GM19035 (cell line): ENCODE results near the gene ADRA1B.

Source experiments
- ATAC-seq: cut with Tn5 transposase; IDR thresholded peaks from one replicate; pipeline ENCODE4 v1.9.1; 2021; ENCODE audit not compliant: unreplicated experiment

ADRA1B gene

DNA sequence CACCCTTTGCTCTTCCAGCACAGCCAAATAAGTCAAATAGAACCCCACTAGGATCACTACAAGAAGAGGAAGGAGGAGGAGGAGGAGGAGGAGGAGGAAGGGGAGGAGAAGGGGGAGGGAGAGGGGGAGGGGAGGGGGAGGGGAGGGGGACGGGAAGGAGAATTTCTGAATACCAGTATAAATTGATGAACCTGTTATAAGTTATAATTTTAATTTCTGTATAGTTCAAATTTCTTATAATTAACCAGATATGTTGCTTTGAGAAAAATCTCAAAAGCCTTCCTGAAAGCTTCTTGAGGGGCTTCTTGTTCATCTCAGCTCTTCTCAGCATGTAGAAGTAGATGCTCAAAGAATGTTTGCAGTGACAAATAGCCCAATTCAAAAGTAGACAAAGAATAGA lies 15.0 kb upstream of the ADRA1B start:
- ATAC-seq: no peak

DNA sequence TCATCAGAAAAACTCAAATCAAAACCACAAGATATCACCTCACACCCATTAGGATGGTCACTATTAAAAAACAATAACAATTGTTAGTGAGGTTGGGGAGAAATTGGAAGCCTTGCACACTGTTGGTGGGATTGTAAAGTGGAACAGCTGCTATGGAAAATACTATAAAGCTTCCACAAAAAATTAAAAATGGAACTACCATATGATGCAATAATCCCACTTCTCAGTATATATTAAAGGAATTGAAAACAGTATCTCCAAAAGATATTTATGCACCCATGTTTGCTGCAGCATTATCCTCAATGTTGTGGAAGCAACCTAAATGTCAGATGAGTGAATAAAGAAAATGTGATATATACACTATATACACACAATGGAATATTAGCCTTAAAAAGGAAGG lies 14.5 kb upstream of the ADRA1B start:
- ATAC-seq: no peak

DNA sequence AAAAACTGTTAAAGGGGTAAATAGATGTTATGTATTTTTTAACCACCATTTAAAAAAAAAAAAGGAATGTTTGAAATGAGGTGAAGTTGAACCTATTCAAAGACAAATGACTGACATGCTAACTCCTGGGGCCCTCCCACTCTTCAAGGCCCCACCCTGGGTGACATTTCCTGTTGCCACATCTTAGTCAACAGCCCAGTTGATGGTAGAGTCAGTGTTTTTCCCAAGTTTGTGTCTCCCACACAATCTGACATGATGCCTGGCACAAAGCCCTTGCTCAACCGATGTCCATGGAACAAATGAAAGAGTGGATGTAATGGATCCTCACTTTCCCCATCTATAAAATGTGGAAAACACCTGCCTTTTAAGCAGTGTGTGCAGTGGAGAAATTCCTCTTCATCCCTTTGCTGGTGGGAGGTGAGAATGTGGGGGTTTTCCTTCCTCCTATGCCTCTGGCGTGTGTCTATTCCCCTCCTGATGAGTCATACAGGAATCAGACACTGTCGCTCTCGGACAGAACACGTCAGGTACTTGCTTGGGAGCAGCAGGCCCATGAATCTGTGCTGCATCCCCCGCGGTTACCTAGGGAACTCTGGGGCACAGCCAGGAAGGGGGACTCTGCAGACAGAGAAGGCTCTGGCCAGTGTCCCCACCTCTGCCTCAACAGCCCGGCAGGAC lies 13.7 kb upstream of the ADRA1B start:
- no peak for ATAC-seq

DNA sequence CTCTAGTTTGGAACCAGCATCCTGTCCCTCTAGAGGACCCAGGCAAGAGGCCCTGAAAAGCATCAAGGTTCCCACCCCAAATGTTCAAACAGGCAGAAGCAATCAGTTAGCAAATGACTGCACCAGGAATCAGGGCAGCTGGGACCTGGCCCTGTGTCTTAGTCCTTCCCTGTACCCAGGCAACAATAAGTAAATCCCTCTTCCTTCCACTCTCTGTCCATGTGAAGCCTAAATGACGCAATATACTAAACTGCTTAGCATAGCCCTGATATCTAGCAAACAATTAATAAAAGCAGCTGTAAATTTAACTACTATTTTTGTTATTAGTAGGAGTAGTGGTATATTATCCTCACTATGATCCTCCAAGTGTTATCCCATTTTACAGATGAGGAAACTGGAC lies 13.2 kb upstream of the ADRA1B start:
- no peak for ATAC-seq

DNA sequence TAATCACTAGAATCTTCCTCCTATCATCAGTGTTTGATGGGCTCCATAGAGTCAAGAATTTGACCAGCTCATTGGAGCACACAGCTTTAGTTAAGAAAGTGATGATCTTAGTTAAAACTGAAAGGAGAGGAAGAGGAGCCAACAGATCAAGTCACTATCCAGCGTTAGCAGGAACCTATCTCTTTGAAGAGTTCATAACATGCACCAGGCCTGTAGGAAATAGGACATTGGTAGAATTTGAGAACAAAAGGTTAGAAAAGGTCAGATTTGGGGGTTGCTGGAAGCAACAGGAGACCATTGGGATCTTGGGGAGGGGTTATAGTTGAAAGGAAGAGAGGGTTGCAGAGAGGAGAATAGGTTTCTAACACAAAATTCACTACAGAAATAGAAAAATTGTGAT lies 11.4 kb upstream of the ADRA1B start:
- ATAC-seq: no peak

DNA sequence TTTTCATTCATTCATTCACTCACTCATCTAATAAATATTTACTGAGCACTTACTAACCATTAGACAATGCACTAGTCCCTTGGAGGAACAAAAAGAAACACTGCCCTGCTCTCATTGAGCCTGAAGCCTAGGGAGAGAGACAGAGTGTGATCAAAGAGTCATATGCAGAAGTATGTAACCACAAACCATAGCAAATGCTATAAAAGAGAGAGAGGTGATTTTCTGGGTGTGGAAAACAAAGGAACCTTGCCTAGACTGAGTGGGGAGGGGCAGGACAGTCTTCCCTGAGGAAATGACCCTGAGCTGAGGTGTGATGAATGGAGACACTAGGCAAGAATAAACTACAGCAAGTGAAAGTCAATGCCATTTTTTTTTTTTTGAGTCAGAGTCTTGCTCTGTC lies 10.8 kb upstream of the ADRA1B start:
- no peak for ATAC-seq

DNA sequence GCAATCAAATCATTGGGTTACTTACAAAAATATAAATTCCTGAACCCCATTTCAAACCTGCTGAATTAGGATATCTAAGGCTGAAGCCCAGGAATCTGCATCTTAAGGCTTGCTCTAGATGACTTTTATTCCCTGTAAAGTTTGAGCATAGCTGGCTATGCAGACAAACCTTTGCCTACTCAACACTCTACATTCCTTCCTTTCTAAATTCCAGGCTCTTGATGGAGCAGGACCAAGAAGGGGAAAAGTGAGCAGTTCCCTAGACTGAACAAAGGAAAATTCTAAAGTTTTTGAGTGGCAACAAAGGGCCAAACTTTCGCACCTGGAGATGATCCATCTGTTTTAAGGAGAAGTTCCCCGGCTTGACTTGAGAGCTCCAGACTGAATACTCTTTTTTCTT lies 9.8 kb upstream of the ADRA1B start:
- ATAC-seq: no peak

DNA sequence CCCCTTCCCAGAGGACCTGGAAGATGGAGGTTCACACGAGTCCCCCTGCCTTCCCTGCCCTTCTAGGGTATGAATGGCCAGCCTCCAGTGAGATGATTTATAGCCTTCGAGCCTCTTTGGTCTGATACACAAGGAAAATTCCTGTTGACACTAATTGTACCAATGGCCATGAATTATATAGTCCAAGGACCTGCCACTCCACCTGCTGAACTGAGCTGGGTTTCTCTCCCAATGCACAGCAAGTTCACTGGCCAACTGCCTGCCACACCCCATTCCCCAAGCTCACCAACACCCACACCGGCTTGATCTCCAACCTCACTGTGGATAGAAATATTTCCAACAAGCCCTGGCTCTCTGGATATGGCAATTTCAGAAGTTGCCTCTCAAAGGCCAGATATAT lies 9.3 kb upstream of the ADRA1B start:
- no peak for ATAC-seq

DNA sequence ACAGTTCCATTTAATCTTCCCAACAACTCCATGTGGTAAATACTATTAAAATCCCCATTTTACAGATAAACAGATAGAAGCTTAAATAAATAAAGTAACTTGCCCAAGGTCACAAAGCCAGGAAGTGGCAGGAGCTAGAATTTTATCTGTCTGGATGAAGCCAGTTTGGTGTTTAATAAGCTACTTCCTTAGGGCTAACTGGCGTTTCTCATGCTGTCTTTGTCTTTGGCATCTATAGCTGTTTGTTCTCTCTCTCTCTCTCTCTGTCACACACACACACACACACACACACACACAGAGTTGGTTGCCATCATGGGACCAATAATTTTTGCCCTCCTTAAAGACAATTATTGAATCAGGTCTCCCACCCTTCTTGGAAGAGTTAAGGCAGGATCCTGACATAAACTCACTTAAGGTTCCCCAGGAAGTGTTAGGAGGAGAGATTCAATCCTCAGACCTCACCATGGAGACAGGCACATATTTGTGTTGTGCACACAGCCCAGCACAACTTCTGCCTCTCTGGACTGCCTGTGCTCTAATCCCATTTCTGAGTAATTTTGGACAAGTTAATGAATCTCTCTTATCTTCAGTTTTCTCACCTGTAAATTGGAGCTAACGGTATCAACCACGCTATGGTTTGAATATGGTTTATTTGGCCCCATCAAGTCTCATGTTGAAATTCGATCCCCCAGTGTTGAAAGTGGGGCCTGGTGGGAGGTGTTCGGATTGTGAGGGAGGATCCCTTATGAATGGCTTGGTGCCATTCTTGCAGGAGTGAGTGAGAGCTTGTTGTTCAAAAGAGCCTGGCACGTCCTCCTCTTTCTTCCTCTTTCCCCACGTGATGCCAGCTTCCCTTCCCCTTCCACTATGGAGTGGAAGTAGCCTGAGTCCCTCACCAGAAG lies 8.3 kb upstream of the ADRA1B start:
- no peak for ATAC-seq

DNA sequence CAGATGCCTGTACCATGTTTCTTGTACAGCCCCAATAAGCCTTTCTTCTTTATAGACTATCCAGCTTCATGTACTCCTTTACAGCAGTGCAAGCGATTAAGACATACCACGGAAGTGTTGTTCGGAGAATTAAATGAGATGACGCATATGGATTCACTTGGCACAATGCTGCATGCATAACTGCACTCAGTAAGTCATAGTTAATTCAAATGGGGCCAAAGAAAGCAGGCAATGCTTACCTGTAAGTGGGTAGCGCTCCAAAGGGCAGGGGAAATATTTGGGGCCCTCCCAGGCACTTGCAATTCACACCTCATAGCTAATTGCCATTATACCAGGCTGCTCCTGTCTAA lies 7.7 kb upstream of the ADRA1B start:
- ATAC-seq: no peak

DNA sequence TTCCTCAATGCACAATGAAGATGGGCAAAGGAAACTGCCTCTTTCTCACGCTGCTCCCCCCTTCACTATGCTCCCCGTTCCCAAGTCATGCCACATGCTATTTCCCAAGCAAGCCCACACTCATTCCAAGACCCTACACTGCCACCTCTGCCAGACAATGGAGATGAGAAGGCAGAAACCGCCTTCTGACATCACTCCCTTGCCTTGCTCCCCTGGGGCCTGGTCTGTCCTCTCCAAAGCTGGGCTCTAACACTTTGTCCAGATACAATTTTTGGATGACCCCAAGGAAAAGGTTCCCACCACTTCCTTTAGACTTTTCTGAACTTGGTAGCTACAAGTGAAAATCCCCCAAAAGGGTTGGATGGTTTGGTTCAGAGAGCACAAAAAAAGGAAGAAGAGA lies 7.2 kb upstream of the ADRA1B start:
- ATAC-seq: no peak

DNA sequence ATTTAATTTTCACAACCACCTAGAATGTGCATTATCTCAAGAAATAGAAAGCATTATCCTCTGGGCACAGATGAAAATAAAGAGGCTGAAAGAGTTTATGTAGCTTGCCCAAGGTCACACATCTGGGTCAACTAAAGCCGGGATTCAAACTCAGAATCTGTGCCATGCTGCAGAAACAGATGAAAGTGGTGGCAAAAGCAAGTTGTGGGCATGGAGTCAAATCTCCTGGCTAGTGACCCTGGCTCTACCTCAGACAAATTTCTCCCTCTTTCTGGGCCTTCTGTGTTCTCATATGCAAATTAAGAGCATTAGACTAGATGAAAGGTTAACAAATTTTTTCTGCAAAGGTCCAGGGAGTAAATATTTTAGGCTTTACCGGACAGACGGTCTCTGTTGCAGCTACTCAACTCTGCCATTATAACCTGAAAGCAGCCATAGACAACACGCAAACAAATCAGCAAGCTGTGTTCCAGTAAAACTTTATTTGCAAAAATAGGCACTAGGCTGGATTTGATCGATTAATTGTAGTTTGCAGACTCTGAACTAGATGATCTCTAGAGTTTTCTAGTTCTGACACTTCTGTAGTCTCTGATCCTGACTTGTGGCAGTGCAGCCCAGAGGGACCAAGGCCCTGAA lies 6.0 kb upstream of the ADRA1B start:
- ATAC-seq: no peak

DNA sequence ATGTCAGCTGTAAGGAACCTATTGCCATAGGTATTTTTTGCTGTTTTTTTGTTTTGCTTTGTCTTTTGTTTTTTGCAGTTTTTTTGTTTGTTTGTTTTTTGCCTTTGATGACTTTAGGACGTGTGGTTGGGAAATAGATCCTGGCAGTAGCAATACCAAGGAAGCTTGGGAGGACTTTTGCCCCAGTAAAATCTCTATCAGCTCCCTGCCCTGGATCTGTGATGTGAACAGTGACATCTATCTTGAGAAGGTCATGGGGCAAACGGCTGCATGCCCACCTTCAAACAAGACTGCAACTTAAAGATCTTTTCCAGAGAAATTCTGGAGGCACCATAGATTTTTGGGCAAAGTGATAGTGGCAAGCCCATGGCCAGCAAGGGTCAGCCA lies 5.4 kb upstream of the ADRA1B start:
- ATAC-seq: no peak

DNA sequence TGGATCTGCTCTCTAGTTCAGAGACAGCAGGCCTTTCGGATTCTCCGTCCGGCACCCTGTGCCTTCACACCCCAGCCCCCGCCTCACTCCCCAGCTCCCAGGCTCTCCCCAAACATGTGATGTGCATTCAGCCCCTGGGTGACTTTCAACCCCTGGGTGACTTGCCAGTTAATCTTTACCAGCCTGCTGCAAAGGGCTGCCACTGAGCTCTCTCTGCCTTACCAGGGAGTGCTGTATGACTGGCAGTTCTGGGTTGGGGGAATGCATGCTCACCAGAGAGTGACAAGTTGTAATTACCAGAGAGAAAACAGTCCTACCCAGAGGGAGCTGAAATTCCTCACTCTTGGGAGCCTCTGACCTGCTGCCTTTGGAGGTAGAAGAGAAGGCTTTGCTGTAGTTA lies 4.9 kb upstream of the ADRA1B start:
- ATAC-seq: no peak

DNA sequence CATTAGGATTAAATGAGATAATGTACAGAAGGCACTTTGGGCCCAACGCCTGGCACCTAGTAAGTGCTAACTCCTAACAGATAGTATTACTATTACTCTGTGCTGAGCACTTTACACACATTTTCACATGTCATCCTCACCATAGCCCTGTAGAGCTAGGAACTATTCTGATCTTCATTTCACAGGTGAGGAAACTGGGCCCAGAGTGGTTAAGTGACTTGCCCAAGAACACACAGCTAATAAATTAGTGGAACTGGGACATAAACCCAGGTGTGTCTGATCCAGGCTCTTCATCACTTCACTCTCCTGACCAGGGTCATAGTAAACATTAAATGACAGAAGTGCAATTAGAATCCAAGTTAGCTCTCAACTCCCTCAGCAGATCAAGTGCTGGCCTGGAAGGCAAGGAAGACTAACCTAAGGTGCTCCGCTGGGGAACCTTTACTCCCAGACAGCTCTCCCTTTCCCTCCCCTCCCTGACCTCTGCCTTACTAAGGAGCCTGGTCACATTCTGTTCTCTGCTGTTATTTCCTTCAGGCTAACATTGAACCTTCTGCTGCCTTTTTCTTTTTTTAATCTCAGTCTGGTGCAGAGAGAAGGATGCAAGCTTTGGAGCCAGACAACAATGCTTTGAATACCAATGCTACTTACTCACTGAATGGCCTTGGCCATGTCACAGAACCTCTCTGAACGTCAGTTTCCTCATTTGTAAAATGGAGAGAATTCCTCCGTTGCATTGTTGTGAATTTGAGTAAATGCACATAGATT lies 4.1 kb upstream of the ADRA1B start:
- ATAC-seq: no peak

DNA sequence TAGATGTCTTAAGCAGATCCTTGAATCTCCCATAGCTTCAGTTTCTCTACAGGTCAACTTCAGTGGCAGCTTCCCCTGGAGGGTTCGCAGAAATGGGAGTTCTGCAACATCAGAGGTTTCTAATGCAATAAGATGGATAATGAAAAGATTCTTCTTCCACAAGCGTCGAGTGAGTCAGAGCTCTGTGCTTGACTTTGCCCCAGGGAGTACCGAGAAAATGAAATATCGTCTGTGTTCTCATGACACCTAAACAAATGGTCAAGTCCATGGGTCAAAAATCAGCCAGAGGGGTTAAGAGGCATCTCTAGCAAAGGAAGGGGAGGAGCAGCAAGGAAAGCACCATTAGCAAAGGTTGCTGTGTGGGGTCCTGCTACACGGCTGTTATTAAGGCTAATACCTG lies 3.2 kb upstream of the ADRA1B start:
- ATAC-seq: no peak

DNA sequence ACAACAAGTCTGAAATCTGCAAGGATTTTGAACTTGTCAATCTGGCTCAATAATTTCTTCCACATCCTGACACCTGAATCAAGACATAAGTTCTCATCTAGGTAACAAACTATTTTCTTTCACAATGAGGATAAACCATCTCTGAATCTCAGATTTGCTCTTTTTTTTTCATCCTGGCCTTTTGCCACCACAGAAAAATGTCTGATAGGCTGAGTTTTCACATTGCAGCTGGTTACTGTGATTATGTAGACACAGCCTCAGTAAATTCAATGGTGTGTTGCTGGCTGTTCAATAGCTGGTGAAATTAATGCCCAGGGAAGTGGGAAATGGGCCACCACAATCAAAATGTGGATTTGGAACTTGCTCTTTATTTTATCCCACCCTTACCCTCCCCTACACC lies 2.8 kb upstream of the ADRA1B start:
- no peak for ATAC-seq

DNA sequence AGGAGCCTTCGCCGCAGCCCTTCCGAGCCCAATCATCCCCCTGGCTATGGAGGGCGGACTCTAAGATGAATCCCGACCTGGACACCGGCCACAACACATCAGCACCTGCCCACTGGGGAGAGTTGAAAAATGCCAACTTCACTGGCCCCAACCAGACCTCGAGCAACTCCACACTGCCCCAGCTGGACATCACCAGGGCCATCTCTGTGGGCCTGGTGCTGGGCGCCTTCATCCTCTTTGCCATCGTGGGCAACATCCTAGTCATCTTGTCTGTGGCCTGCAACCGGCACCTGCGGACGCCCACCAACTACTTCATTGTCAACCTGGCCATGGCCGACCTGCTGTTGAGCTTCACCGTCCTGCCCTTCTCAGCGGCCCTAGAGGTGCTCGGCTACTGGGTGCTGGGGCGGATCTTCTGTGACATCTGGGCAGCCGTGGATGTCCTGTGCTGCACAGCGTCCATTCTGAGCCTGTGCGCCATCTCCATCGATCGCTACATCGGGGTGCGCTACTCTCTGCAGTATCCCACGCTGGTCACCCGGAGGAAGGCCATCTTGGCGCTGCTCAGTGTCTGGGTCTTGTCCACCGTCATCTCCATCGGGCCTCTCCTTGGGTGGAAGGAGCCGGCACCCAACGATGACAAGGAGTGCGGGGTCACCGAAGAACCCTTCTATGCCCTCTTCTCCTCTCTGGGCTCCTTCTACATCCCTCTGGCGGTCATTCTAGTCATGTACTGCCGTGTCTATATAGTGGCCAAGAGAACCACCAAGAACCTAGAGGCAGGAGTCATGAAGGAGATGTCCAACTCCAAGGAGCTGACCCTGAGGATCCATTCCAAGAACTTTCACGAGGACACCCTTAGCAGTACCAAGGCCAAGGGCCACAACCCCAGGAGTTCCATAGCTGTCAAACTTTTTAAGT lies 819 bp downstream of the ADRA1B start:
- no peak for ATAC-seq

DNA sequence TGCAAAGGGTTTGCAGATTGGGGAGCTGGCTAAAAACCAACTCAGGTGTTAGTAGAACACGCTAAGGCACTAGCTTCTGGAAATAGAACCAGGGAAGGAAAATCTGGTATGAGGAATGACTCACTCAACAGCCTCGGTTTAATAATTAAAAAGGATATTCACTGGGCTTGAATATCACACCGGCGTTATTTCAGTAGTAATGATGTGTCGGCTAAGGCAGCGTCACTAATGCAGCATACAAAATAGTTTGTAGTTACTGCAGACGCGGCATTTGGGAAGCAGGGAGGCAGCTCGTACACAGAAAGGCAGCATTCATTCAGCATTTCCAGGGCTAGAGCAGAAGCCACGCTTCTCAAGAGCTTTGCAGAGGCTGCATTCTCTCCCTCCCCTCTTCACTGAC lies 1.7 kb downstream of the ADRA1B start:
- no peak for ATAC-seq

DNA sequence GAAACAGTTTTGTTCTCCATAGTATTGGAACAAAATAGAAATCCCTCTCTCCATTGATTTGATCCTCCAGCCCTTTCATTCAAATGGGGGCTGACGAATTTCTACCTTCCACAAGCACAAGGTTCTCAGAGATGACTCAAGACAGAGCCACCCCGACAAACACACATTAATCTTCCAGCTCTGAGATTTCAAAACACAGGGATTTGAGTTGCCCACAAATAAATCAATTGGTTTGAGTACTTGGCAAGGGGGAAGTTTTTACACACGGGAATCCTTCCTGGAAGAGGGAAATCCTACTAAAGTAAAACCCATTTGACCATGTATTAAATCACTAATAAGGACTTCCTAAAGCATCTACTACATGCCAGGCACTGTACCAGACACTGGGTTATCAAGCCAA lies 5.4 kb downstream of the ADRA1B start:
- ATAC-seq: no peak

DNA sequence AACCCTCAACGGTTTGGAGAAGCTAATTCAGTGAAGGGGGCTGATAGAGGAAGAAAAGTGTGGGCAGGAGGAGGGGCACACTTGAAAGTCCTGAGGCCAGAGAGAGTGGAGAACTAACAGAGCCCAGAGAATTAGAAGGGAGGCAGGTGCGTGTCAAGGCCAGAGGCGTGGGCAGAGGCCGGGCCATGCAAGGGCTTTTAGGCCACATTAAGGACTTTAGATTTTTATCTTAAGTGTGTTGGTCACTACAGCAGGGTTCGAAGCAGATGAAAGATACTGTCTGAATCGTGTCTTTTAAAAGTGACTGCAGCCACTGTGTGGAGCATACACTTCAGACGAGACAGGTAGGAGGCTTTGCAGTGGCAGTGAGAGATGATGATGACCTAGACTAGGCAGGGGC lies 6.7 kb downstream of the ADRA1B start:
- no peak for ATAC-seq
